HG03354 (cell line): ENCODE results near the gene GRK6.
A peak's percentile ranks its signal among the peaks of the same experiment; 100 is the strongest.

Source experiments
- ATAC-seq: cut with Tn5 transposase; IDR thresholded peaks from one replicate; pipeline ENCODE4 v1.9.1; 2021; ENCODE audit warnings: mild to moderate bottlenecking; ENCODE audit not compliant: unreplicated experiment, poor library complexity, severe bottlenecking

GRK6 gene

GRCh38 chr5:177466861-177467260, 40.4 kb downstream of the GRK6 start:
- no peak for ATAC-seq

- ATAC-seq: no peak
Observed at GRCh38 chr5:177467436-177467835, 41.0 kb downstream of the GRK6 start.

GRCh38 chr5:177468329-177468684, 41.8 kb downstream of the GRK6 start:
- no peak for ATAC-seq

- ATAC-seq: no peak
Observed at GRCh38 chr5:177468685-177469628, 42.5 kb downstream of the GRK6 start.

- ATAC-seq: no peak
Observed at GRCh38 chr5:177469750-177470525, 43.5 kb downstream of the GRK6 start.

GRCh38 chr5:177470759-177471536, 44.5 kb downstream of the GRK6 start:
- ATAC-seq: no peak

GRCh38 chr5:177471610-177472356, 45.3 kb downstream of the GRK6 start:
- no peak for ATAC-seq

- ATAC-seq: peak; percentile 50
Observed at GRCh38 chr5:177472460-177473442, 46.3 kb downstream of the GRK6 start.

- ATAC-seq: peak; percentile 49
Observed at GRCh38 chr5:177473443-177474001, 47.0 kb downstream of the GRK6 start, which contains the start of gene DBN1. DBN1 (minus strand) TSS chr5:177473634; CDS start chr5:177473521, 113 bp downstream.

- ATAC-seq: no peak
Observed at GRCh38 chr5:177474002-177474476, 47.6 kb downstream of the GRK6 start.

- ATAC-seq: no peak
Observed at GRCh38 chr5:177474846-177475562, 48.5 kb downstream of the GRK6 start.

GRCh38 chr5:177475563-177476427, 49.3 kb downstream of the GRK6 start:
- no peak for ATAC-seq

GRCh38 chr5:177476531-177477233, 50.2 kb downstream of the GRK6 start:
- no peak for ATAC-seq

- ATAC-seq: no peak
Observed at GRCh38 chr5:177477701-177478477, 51.4 kb downstream of the GRK6 start.
